SK-N-SH (cell line): Measurements from ENCODE around the gene ADORA3. TPM values are rescaled to one million over a fixed set of nuclear protein-coding genes. Genes with fewer than 3 reads are reported as not detected.

Experiments
- CTCF ChIA-PET: fragments of 300-600, 350-600 bp; formaldehyde crosslinking; extraction: SDS; loops from one replicate; lab custom pipeline; 2021; lab: Yijun Ruan, JAX
- POLR2A ChIA-PET: fragments of 350-600 bp; sonication (Branson Sonifier 250); formaldehyde crosslinking; extraction: SDS; loops from one replicate; lab custom pipeline; 2020; ENCODE audit warnings: antibody characterized with exemption, inconsistent platforms; lab: Yijun Ruan, JAX
- DNase-seq: peaks from one replicate; pipeline ENCODE4 v3.0.0; 2012
- H2AFZ ChIP-seq: fragments of 200-600 bp; sonication (generic); 2 replicates; pipeline ENCODE4 v1.8.1; 2016; ENCODE audit warnings: antibody characterized with exemption, mild to moderate bottlenecking, low read depth
- H3F3A ChIP-seq: fragments of 200-600 bp; sonication (generic); replicated peaks from 2 replicates; pipeline ENCODE3; 2016; ENCODE audit warnings: antibody characterized with exemption, mild to moderate bottlenecking; ENCODE audit not compliant: insufficient read depth
- H3K27ac ChIP-seq, 2 experiments: fragments of 200-500 bp in 1 of 2; fragments of 200-600 bp in 1 of 2; sonication (Bioruptor generic) in 1 of 2; sonication (generic), shearing (Covaris generic) in 1 of 2; 2 replicates each; pipeline versions ENCODE4 v1.5.1 to v1.6.1; 2014 to 2016; ENCODE audit warnings: low read depth in 2 of 2, inconsistent platforms in 1 of 2, low read length in 1 of 2, mild to moderate bottlenecking in 1 of 2, mixed read lengths in 1 of 2
- H3K27me3 ChIP-seq: fragments of 200-600 bp; sonication (generic), shearing (Covaris generic); 2 replicates; pipeline ENCODE4 v1.6.1; 2016; ENCODE audit warnings: mixed run types; ENCODE audit not compliant: insufficient read depth
- H3K36me3 ChIP-seq, 2 experiments: fragments of 200-500 bp in 1 of 2; fragments of 200-600 bp in 1 of 2; sonication (Bioruptor generic) in 1 of 2; sonication (generic) in 1 of 2; replicated peaks in 1 of 2; 2 replicates each; pipeline versions ENCODE3 to v1.5.1; 2014 to 2016; ENCODE audit warnings: low read length in 1 of 2, mild to moderate bottlenecking in 1 of 2; ENCODE audit not compliant: insufficient read depth in 2 of 2, control insufficient read depth in 1 of 2
- H3K4me1 ChIP-seq, 2 experiments: fragments of 200-500 bp in 1 of 2; fragments of 200-600 bp in 1 of 2; sonication (Bioruptor generic) in 1 of 2; sonication (generic), shearing (Covaris generic) in 1 of 2; 2 replicates each; pipeline versions ENCODE4 v1.5.1 to v1.6.1; 2014 to 2016; ENCODE audit warnings: low read depth in 1 of 2, low read length in 1 of 2, mixed run types in 1 of 2; ENCODE audit not compliant: insufficient read depth in 2 of 2, control insufficient read depth in 1 of 2
- H3K4me2 ChIP-seq: fragments of 200-600 bp; sonication (generic), shearing (Covaris generic); 2 replicates; pipeline ENCODE4 v1.6.1; 2017; ENCODE audit warnings: mixed run types
- H3K4me3 ChIP-seq, 2 experiments: fragments of 200-500 bp in 1 of 2; fragments of 200-600 bp in 1 of 2; sonication (Bioruptor generic) in 1 of 2; sonication (generic), shearing (Covaris generic) in 1 of 2; 2 replicates each; pipeline versions ENCODE4 v1.5.1 to v1.8.1; 2014 to 2016; ENCODE audit warnings: low read depth in 2 of 2, inconsistent platforms in 1 of 2, low read length in 1 of 2, mild to moderate bottlenecking in 1 of 2, mixed read lengths in 1 of 2, moderate library complexity in 1 of 2
- H3K79me2 ChIP-seq: fragments of 200-600 bp; sonication (generic); 2 replicates; pipeline ENCODE4 v1.8.1; 2017; ENCODE audit warnings: mild to moderate bottlenecking; ENCODE audit not compliant: insufficient read depth
- H3K9ac ChIP-seq: fragments of 200-600 bp; sonication (generic); 2 replicates; pipeline ENCODE4 v1.6.1; 2017; ENCODE audit warnings: mixed run types
- H3K9me2 ChIP-seq: fragments of 200-600 bp; sonication (generic); 2 replicates; pipeline ENCODE4 v1.6.1; 2017; ENCODE audit warnings: mixed run types
- H3K9me3 ChIP-seq: fragments of 200-600 bp; sonication (generic); 2 replicates; pipeline ENCODE4 v1.6.1; 2017; ENCODE audit warnings: mixed run types, mild to moderate bottlenecking, moderate library complexity
- H4K20me1 ChIP-seq: fragments of 200-600 bp; sonication (generic); 2 replicates; pipeline ENCODE4 v1.6.1; 2017; ENCODE audit warnings: mild to moderate bottlenecking, mixed run types; ENCODE audit not compliant: insufficient read depth
- ELF1 ChIP-seq: IDR thresholded peaks from 2 replicates; pipeline ENCODE4 v1.4.0; 2012
- EP300 ChIP-seq, 2 experiments: IDR thresholded peaks; 2 replicates each; pipeline versions ENCODE4 v1.4.0 to v1.6.1; 2012; ENCODE audit warnings: borderline replicate concordance in 1 of 2, low read depth in 1 of 2, low read length in 1 of 2
- FOSL2 ChIP-seq: IDR thresholded peaks from 2 replicates; pipeline ENCODE4 v1.4.0; 2012; ENCODE audit warnings: low read depth, mild to moderate bottlenecking, moderate library complexity, borderline replicate concordance
- GABPA ChIP-seq: IDR thresholded peaks from 2 replicates; pipeline ENCODE4 v1.4.0; 2012; ENCODE audit warnings: low read depth, mild to moderate bottlenecking
- GATA2 ChIP-seq: sonication (generic); formaldehyde crosslinking; IDR thresholded peaks from 2 replicates; pipeline ENCODE4 v1.5.0; 2020; ENCODE audit warnings: mild to moderate bottlenecking, missing genetic modification reagents
- MAX ChIP-seq: IDR thresholded peaks from 2 replicates; pipeline ENCODE4 v1.4.0; 2012; ENCODE audit warnings: low read depth
- MEF2A ChIP-seq: IDR thresholded peaks from 2 replicates; pipeline ENCODE4 v1.4.0; 2012; ENCODE audit warnings: low read depth, borderline replicate concordance
- MXI1 ChIP-seq: IDR thresholded peaks from 2 replicates; pipeline ENCODE4 v1.6.1; 2012; ENCODE audit warnings: mild to moderate bottlenecking, low read depth, low read length, improper control_type of control experiment
- POLR2AphosphoS5 ChIP-seq: IDR thresholded peaks from 2 replicates; pipeline ENCODE4 v1.6.1; 2012; ENCODE audit warnings: low read depth, low read length
- RCOR1 ChIP-seq: fragments of 150-350 bp; IDR thresholded peaks from 2 replicates; pipeline ENCODE4 v1.6.1; 2017; ENCODE audit warnings: antibody characterized with exemption, low read length
- RFX5 ChIP-seq: IDR thresholded peaks from 2 replicates; pipeline ENCODE4 v1.6.1; 2012; ENCODE audit warnings: mild to moderate bottlenecking, improper control_type of control experiment, low read length
- TCF12 ChIP-seq: IDR thresholded peaks from 2 replicates; pipeline ENCODE4 v1.4.0; 2012
- TEAD4 ChIP-seq: IDR thresholded peaks from 2 replicates; pipeline ENCODE4 v1.4.0; 2012; ENCODE audit warnings: mild to moderate bottlenecking, borderline replicate concordance; ENCODE audit not compliant: insufficient read depth
- USF1 ChIP-seq: IDR thresholded peaks from 2 replicates; pipeline ENCODE4 v1.4.0; 2012; ENCODE audit warnings: low read depth, borderline replicate concordance
- YY1 ChIP-seq: IDR thresholded peaks from 2 replicates; pipeline ENCODE4 v1.4.0; 2012; ENCODE audit warnings: low read depth, mild to moderate bottlenecking
- WGBS: methylation state at CpG from one replicate; pipeline ENCODE4 v1.1.6; 2017; ENCODE audit warnings: low lambda C conversion rate; 5-methylcytosine and 5-hydroxymethylcytosine counted together
- polyA plus RNA-seq, 3 experiments: library from polyadenylated mRNA; depleted of rRNA; stranded (reverse); fragments of >200 nt; gene quantifications; 2 replicates each; pipeline ENCODE4 v1.2.3, GENCODE V29; 2012
- TF ChIP-seq, protein P1 (sequence below): IDR thresholded peaks from 2 replicates; pipeline ENCODE4 v1.6.1; 2012; ENCODE audit warnings: mild to moderate bottlenecking, low read depth, low read length, moderate library complexity

The ADORA3 gene
- polyA plus RNA-seq, 1 of the 3 experiments (the other 2 are of a cell fraction): not detected

DNA sequence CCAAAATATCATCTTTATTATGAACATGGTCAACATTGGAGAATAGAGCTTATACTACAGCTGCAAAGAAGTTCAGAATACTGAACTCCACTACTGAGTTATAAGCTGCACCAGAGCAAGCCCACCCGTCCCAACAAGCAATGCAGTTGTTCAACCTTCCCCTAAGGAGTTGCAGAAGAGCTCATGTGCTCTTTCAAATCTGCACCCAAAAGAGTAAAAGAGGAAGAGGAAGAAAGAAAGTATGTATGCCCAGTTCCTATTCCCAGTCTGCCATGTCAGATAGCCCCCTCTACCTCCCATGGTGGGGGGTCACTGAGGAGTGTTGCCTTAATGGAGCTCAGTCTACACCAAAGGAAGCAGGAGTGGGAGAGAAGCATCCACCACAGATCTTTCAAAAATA lies 22.8 kb downstream of the ADORA3 start:
- H3F3A ChIP-seq: no peaks in the 10 kb centered on the region
- no peak overlapping the region for H3K4me2 ChIP-seq
- peaks cover 0 to 3% of the 10 kb centered on the region in 2 experiments; a peak in 1 of 4 replicates for H3K4me1 ChIP-seq
- no peak overlapping the region for H3K4me3 ChIP-seq
- no peak overlapping the region for H3K9ac ChIP-seq
- H3K79me2 ChIP-seq: no peaks in the 10 kb centered on the region
- H4K20me1 ChIP-seq: no peaks in the 10 kb centered on the region
- H3K27me3 ChIP-seq: no peaks in the 10 kb centered on the region
- DNase-seq: no peak
- H3K36me3 ChIP-seq: peaks cover 0 to 4% of the 10 kb centered on the region in 2 experiments
- TF ChIP-seq GATA2 (CRISPR knock-in tag) (no peak), FOSL2 (no peak), USF1 (no peak), TCF12 (no peak), MXI1 (no peak), MAX (no peak), POLR2AphosphoS5 (no peak), ELF1 (no peak), GABPA (no peak), TEAD4 (no peak), RCOR1 (no peak), MEF2A (no peak), EP300 (IDR thresholded peaks at IDR 0.05; ENCODE audit: borderline replicate concordance in 1 of 2, low read depth in 1 of 2, low read length in 1 of 2) (no peak), RFX5 (no peak), YY1 (no peak)
- TF ChIP-seq, protein P1, sequence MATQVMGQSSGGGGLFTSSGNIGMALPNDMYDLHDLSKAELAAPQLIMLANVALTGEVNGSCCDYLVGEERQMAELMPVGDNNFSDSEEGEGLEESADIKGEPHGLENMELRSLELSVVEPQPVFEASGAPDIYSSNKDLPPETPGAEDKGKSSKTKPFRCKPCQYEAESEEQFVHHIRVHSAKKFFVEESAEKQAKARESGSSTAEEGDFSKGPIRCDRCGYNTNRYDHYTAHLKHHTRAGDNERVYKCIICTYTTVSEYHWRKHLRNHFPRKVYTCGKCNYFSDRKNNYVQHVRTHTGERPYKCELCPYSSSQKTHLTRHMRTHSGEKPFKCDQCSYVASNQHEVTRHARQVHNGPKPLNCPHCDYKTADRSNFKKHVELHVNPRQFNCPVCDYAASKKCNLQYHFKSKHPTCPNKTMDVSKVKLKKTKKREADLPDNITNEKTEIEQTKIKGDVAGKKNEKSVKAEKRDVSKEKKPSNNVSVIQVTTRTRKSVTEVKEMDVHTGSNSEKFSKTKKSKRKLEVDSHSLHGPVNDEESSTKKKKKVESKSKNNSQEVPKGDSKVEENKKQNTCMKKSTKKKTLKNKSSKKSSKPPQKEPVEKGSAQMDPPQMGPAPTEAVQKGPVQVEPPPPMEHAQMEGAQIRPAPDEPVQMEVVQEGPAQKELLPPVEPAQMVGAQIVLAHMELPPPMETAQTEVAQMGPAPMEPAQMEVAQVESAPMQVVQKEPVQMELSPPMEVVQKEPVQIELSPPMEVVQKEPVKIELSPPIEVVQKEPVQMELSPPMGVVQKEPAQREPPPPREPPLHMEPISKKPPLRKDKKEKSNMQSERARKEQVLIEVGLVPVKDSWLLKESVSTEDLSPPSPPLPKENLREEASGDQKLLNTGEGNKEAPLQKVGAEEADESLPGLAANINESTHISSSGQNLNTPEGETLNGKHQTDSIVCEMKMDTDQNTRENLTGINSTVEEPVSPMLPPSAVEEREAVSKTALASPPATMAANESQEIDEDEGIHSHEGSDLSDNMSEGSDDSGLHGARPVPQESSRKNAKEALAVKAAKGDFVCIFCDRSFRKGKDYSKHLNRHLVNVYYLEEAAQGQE: no peak
- no peaks in the 10 kb centered on the region for H3K9me3 ChIP-seq
- 31% methylated on average over 1 of the region's 1 CpG for WGBS
- no peak overlapping the region for H2AFZ ChIP-seq
- H3K27ac ChIP-seq: no peak overlapping the region
- ChIA-PET POLR2A (no interaction called here), CTCF (interaction anchor here (0.7 to 2.8 kb wide), 6 partner anchors 13 to 889 kb away, joined by 3 to 10 read pairs (median 3); no protein-coding TSS in a partner anchor)
- H3K9me2 ChIP-seq: no peaks in the 10 kb centered on the region
